A673 (cell line): ENCODE measurements around the gene B4GALNT4. TPM values are rescaled to one million over a fixed set of nuclear protein-coding genes. Genes with fewer than 3 reads are reported as not detected.

ENCODE experiments used
- BruUV-seq: library from RNA; stranded (reverse); fragments of 400-500 nt; replicated peaks from 2 replicates; lab custom pipeline; 2021; lab: Mats Ljungman, UMichigan
- CTCF ChIA-PET: fragments of 300-600 bp; sonication (Branson Sonifier 250); formaldehyde crosslinking; loops from one replicate; lab custom pipeline; 2022; ENCODE audit warnings: antibody characterized with exemption; lab: Charles Lee
- POLR2A ChIA-PET: fragments of 300-600 bp; sonication (Branson Sonifier 250); formaldehyde crosslinking; loops from one replicate; lab custom pipeline; 2022; ENCODE audit warnings: antibody characterized with exemption; ENCODE audit not compliant: low non-redundant PET; lab: Charles Lee
- DNase-seq: peaks from one replicate; pipeline ENCODE4 v3.0.0-alpha.2; 2015; ENCODE audit warnings: low spot score
- H3K27ac ChIP-seq: fragments of 200-600 bp; sonication (generic); 2 replicates; pipeline ENCODE4 v1.5.1; 2016; ENCODE audit warnings: mixed run types, low read depth, mild to moderate bottlenecking, mixed read lengths, antibody characterized with exemption, low read length; ENCODE audit not compliant: poor library complexity, severe bottlenecking
- H3K27me3 ChIP-seq: fragments of 200-600 bp; sonication (generic); replicated peaks from 2 replicates; pipeline ENCODE4 v1.6.1; 2017; ENCODE audit warnings: mixed run types, low read depth, mild to moderate bottlenecking, mixed read lengths, antibody characterized with exemption, low read length; ENCODE audit not compliant: insufficient read depth, poor library complexity
- H3K36me3 ChIP-seq: fragments of 200-600 bp; sonication (generic); 2 replicates; pipeline ENCODE4 v1.6.1; 2016; ENCODE audit warnings: mixed run types, mild to moderate bottlenecking, mixed read lengths, antibody characterized with exemption, low read length; ENCODE audit not compliant: insufficient read depth, poor library complexity, severe bottlenecking
- H3K4me1 ChIP-seq: fragments of 200-600 bp; sonication (generic); 2 replicates; pipeline ENCODE4 v1.6.1; 2017; ENCODE audit warnings: mixed run types, mild to moderate bottlenecking, mixed read lengths, antibody characterized with exemption, low read length; ENCODE audit not compliant: insufficient read depth, poor library complexity, severe bottlenecking
- H3K4me3 ChIP-seq: fragments of 200-600 bp; sonication (generic); 2 replicates; pipeline ENCODE4 v1.5.1; 2016; ENCODE audit warnings: low read depth, mixed run types, mild to moderate bottlenecking, mixed read lengths, low read length; ENCODE audit not compliant: poor library complexity, severe bottlenecking
- H3K9me3 ChIP-seq: fragments of 200-600 bp; sonication (generic); 2 replicates; pipeline ENCODE4 v1.6.1; 2016; ENCODE audit warnings: mixed run types, low read depth, mild to moderate bottlenecking, mixed read lengths, antibody characterized with exemption, low read length; ENCODE audit not compliant: poor library complexity, severe bottlenecking
- CTCF ChIP-seq: fragments of 300-800, 200-600 bp; sonication (generic); conservative IDR thresholded peaks from 2 replicates; pipeline ENCODE4 v1.5.1; 2017; ENCODE audit warnings: low read depth, mild to moderate bottlenecking, antibody characterized with exemption, low read length, moderate library complexity, mixed read lengths
- EZH2 ChIP-seq: fragments of 200-600 bp; sonication (generic); IDR thresholded peaks from 2 replicates; pipeline ENCODE4 v1.6.1; 2017; ENCODE audit warnings: borderline replicate concordance, low read depth, mild to moderate bottlenecking, mixed read lengths, antibody characterized with exemption, low read length; ENCODE audit not compliant: poor library complexity, severe bottlenecking
- intact Hi-C: fragments of 100-400 bp; cut with micrococcal nuclease; formaldehyde crosslinking; loops from one replicate; pipeline ENCODE4 v1.10.0; 2022; ENCODE audit not compliant: unreplicated experiment
- total RNA-seq: library from RNA; stranded (reverse); gene quantifications from 2 replicates; pipeline ENCODE4 v1.2.3, GENCODE V29; 2021

The B4GALNT4 gene
- total RNA-seq, 1 experiment from 2014 or later = 19.0 TPM

GRCh38 chr11:405323-405953, 36.1 kb downstream of the B4GALNT4 start:
- no peaks in the 10 kb centered on the region for H3K27me3 ChIP-seq
- intact Hi-C loops = no loop called here
- ChIA-PET POLR2A (no interaction called here), CTCF (no interaction called here)
- H3K36me3 ChIP-seq = no peaks in the 10 kb centered on the region
- TF ChIP-seq EZH2 = no peak
- TF ChIP-seq CTCF = no peak
- DNase-seq = no peak
- H3K4me1 ChIP-seq = peaks cover 7% of the 10 kb centered on the region
- no TSS peak for BruUV-seq
- no peak overlapping the region for H3K4me3 ChIP-seq
- no peak overlapping the region for H3K27ac ChIP-seq
- no peaks in the 10 kb centered on the region for H3K9me3 ChIP-seq

GRCh38 chr11:405954-406795, 36.9 kb downstream of the B4GALNT4 start:
- DNase-seq = no peak
- Histone ChIP-seq H3K4me3 (peak overlapping the region; percentile 58), H3K36me3 (no peaks in the 10 kb centered on the region), H3K27me3 (no peaks in the 10 kb centered on the region), H3K4me1 (peaks cover 7% of the 10 kb centered on the region), H3K27ac (no peak overlapping the region), H3K9me3 (no peaks in the 10 kb centered on the region)
- POLR2A ChIA-PET = no interaction called here
- intact Hi-C loops = no loop called here
- BruUV-seq = no TSS peak
- CTCF ChIA-PET = interaction anchor here (0.9 kb wide), 1 partner anchor 17 kb away, joined by 4 read pairs; no protein-coding TSS in a partner anchor
- TF ChIP-seq EZH2 = no peak
- no peak for TF ChIP-seq CTCF

- Histone ChIP-seq H3K4me1 (peaks cover 7% of the 10 kb centered on the region), H3K4me3 (peak overlapping the region; percentile 58), H3K36me3 (no peaks in the 10 kb centered on the region), H3K27me3 (no peaks in the 10 kb centered on the region), H3K27ac (no peak overlapping the region), H3K9me3 (no peaks in the 10 kb centered on the region)
- intact Hi-C loops = no loop called here
- BruUV-seq = no TSS peak
- ChIA-PET CTCF (interaction anchor here (0.6 to 1.0 kb wide), 4 partner anchors 18 to 63 kb away, joined by 3 to 5 read pairs (median 4); partner anchors contain the start of gene PTDSS2), POLR2A (interaction anchor here (0.8 to 1.1 kb wide), 2 partner anchors 45 to 100 kb away, joined by 4 to 6 read pairs; partner anchors contain the start of gene RNH1)
- DNase-seq = peak; percentile 76
- no peak for TF ChIP-seq CTCF
- TF ChIP-seq EZH2 = no peak
These were observed 37.7 kb downstream of the B4GALNT4 start for GRCh38 chr11:406796-407650.
